ENCODE measurements around the gene TMEM187. TPM values are rescaled to one million over a fixed set of nuclear protein-coding genes. Genes with fewer than 3 reads are reported as not detected.

TMEM187 gene
- total and polyA plus RNA-seq, 10 donors, result 2.0 to 12.2 (median 5.6) TPM

- intact Hi-C loops (cut with DNase I; ENCODE audit: low total_unique reads), result no loop called here
- Histone ChIP-seq H3K36me3 (peaks cover 8 to 100% (median 96%) of the 10 kb centered on the region in 6 donors), H3K4me3 (no peak overlapping the region), H3K27me3 (replicated peaks in 1 of 7) (peaks cover 0 to 3% (median 0%) of the 10 kb centered on the region in 7 donors), H3K9me3 (no peaks in the 10 kb centered on the region), H3K27ac (no peak overlapping the region), H3K4me1 (peaks cover 0 to 10% (median 7%) of the 10 kb centered on the region in 6 donors)
- WGBS, 5 donors, result 76 to 86% (median 84%) methylated on average over 2 to 12 of the region's 12 CpGs
- TF ChIP-seq CTCF (IDR thresholded peaks at IDR 0.05 in 8 of 11, conservative IDR thresholded peaks at IDR 0.05 in 3 of 11) (no peak), POLR2AphosphoS5 (IDR thresholded peaks at IDR 0.05) (no peak), POLR2A (IDR thresholded peaks at IDR 0.05) (no peak)
- DNase-seq, result peak; percentile 67
Observed at GRCh38 chrX:153955228-153955732, 17.3 kb upstream of the TMEM187 start.

- peak; percentile 73 for DNase-seq
- TF ChIP-seq CTCF (IDR thresholded peaks at IDR 0.05 in 8 of 11, conservative IDR thresholded peaks at IDR 0.05 in 3 of 11) (no peak), POLR2AphosphoS5 (IDR thresholded peaks at IDR 0.05) (peak in 2 of 3 donors; percentile 31 to 55)
- H3K27me3 ChIP-seq (replicated peaks in 1 of 7), result peaks cover 0 to 3% (median 0%) of the 10 kb centered on the region in 7 donors
- H3K9me3 ChIP-seq, result no peaks in the 10 kb centered on the region
- no peak overlapping the region for H3K27ac ChIP-seq
- intact Hi-C loops (cut with DNase I; ENCODE audit: low total_unique reads), result no loop called here
- 84 to 96% (median 89%) methylated on average over 4 to 35 of the region's 35 CpGs for WGBS, 5 donors
- H3K4me3 ChIP-seq, result no peak overlapping the region
- peaks cover 0 to 10% (median 7%) of the 10 kb centered on the region in 6 donors for H3K4me1 ChIP-seq
- H3K36me3 ChIP-seq, result peaks cover 8 to 100% (median 96%) of the 10 kb centered on the region in 6 donors
Observed at GRCh38 chrX:153956044-153956907, 16.3 kb upstream of the TMEM187 start.

- H3K9me3 ChIP-seq, result no peaks in the 10 kb centered on the region
- no peak overlapping the region for H3K27ac ChIP-seq
- no peak for TF ChIP-seq POLR2A (IDR thresholded peaks at IDR 0.05)
- TF ChIP-seq POLR2AphosphoS5 (IDR thresholded peaks at IDR 0.05), result no peak
- TF ChIP-seq CTCF (IDR thresholded peaks at IDR 0.05 in 8 of 11, conservative IDR thresholded peaks at IDR 0.05 in 3 of 11), result no peak
- no peak overlapping the region for H3K4me3 ChIP-seq
- H3K4me1 ChIP-seq, result peaks cover 0 to 10% (median 7%) of the 10 kb centered on the region in 6 donors
- DNase-seq, result peak; percentile 65
- peaks cover 8 to 100% (median 96%) of the 10 kb centered on the region in 6 donors for H3K36me3 ChIP-seq
- H3K27me3 ChIP-seq (replicated peaks in 1 of 7), result peaks cover 0 to 3% (median 0%) of the 10 kb centered on the region in 7 donors
- 78 to 94% (median 89%) methylated on average over 6 to 17 of the region's 17 CpGs for WGBS, 5 donors
- intact Hi-C loops (cut with DNase I; ENCODE audit: low total_unique reads), result no loop called here
Observed at GRCh38 chrX:153957224-153957623, 15.3 kb upstream of the TMEM187 start.

- intact Hi-C loops (cut with DNase I; ENCODE audit: low total_unique reads), result no loop called here
Observed at GRCh38 chrX:153958605-153959004, 13.9 kb upstream of the TMEM187 start.

More at GRCh38 chrX:153958605-153959004, 13.9 kb upstream of the TMEM187 start:
- Histone ChIP-seq H3K9me3 (no peaks in the 10 kb centered on the region), H3K27ac (no peak overlapping the region), H3K27me3 (replicated peaks in 1 of 7) (peaks cover 0 to 1% (median 0%) of the 10 kb centered on the region in 7 donors), H3K4me3 (no peak overlapping the region), H3K4me1 (peaks cover 0 to 5% (median under 1%) of the 10 kb centered on the region in 6 donors), H3K36me3 (peaks cover 8 to 100% (median 96%) of the 10 kb centered on the region in 6 donors)
- WGBS, 5 donors, result 87 to 98% (median 93%) methylated on average over 3 to 14 of the region's 14 CpGs
- peak; percentile 66 for DNase-seq
- TF ChIP-seq POLR2AphosphoS5 (IDR thresholded peaks at IDR 0.05) (no peak), POLR2A (IDR thresholded peaks at IDR 0.05) (no peak), CTCF (IDR thresholded peaks at IDR 0.05 in 8 of 11, conservative IDR thresholded peaks at IDR 0.05 in 3 of 11) (no peak)

All from spleen (tissue), 11 donors.